Measurements from ENCODE around the gene RNF212. TPM values are rescaled to one million over a fixed set of nuclear protein-coding genes. Genes with fewer than 3 reads are reported as not detected.

Gene RNF212
- total and polyA plus RNA-seq, 2 experiments from 2014 or later = 17.0 to 20.6 TPM

DNA sequence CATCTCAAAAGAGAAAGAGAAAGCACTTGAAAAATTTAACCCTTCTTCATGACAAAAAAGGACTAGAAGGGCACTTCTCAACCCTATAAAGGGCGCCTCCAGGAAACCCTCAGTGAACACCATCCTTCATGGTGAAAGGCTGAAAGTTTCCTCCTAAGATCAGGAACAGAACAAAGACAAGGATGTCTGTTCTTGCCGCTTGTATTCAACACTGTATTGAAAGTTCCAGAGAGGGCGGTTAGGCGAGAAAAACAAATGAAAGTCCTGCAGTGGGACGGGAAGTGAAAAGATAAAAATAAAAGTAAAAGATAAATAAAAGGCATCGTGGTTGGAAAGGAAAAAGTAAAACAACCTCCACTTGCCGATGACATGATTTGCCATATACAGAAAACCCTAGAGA lies 50.9 kb downstream of the RNF212 start (continued):
- TF ChIP-seq, protein P1, sequence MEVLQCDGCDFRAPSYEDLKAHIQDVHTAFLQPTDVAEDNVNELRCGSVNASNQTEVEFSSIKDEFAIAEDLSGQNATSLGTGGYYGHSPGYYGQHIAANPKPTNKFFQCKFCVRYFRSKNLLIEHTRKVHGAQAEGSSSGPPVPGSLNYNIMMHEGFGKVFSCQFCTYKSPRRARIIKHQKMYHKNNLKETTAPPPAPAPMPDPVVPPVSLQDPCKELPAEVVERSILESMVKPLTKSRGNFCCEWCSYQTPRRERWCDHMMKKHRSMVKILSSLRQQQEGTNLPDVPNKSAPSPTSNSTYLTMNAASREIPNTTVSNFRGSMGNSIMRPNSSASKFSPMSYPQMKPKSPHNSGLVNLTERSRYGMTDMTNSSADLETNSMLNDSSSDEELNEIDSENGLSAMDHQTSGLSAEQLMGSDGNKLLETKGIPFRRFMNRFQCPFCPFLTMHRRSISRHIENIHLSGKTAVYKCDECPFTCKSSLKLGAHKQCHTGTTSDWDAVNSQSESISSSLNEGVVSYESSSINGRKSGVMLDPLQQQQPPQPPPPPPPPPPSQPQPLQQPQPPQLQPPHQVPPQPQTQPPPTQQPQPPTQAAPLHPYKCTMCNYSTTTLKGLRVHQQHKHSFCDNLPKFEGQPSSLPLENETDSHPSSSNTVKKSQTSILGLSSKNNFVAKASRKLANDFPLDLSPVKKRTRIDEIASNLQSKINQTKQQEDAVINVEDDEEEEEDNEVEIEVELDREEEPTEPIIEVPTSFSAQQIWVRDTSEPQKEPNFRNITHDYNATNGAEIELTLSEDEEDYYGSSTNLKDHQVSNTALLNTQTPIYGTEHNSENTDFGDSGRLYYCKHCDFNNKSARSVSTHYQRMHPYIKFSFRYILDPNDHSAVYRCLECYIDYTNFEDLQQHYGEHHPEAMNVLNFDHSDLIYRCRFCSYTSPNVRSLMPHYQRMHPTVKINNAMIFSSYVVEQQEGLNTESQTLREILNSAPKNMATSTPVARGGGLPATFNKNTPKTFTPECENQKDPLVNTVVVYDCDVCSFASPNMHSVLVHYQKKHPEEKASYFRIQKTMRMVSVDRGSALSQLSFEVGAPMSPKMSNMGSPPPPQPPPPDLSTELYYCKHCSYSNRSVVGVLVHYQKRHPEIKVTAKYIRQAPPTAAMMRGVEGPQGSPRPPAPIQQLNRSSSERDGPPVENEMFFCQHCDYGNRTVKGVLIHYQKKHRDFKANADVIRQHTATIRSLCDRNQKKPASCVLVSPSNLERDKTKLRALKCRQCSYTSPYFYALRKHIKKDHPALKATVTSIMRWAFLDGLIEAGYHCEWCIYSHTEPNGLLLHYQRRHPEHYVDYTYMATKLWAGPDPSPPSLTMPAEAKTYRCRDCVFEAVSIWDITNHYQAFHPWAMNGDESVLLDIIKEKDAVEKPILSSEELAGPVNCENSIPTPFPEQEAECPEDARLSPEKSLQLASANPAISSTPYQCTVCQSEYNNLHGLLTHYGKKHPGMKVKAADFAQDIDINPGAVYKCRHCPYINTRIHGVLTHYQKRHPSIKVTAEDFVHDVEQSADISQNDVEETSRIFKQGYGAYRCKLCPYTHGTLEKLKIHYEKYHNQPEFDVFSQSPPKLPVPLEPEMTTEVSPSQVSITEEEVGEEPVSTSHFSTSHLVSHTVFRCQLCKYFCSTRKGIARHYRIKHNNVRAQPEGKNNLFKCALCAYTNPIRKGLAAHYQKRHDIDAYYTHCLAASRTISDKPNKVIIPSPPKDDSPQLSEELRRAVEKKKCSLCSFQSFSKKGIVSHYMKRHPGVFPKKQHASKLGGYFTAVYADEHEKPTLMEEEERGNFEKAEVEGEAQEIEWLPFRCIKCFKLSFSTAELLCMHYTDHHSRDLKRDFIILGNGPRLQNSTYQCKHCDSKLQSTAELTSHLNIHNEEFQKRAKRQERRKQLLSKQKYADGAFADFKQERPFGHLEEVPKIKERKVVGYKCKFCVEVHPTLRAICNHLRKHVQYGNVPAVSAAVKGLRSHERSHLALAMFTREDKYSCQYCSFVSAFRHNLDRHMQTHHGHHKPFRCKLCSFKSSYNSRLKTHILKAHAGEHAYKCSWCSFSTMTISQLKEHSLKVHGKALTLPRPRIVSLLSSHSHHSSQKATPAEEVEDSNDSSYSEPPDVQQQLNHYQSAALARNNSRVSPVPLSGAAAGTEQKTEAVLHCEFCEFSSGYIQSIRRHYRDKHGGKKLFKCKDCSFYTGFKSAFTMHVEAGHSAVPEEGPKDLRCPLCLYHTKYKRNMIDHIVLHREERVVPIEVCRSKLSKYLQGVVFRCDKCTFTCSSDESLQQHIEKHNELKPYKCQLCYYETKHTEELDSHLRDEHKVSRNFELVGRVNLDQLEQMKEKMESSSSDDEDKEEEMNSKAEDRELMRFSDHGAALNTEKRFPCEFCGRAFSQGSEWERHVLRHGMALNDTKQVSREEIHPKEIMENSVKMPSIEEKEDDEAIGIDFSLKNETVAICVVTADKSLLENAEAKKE (CRISPR knock-in tag; IDR thresholded peaks at IDR 0.05) = no peak
- TF ChIP-seq CREB1 (CRISPR knock-in tag; IDR thresholded peaks at IDR 0.05; ENCODE audit: low read depth) (no peak), ZNF331 (CRISPR knock-in tag; IDR thresholded peaks at IDR 0.05; ENCODE audit: low read depth) (no peak), POLR2AphosphoS5 (IDR thresholded peaks at IDR 0.05; ENCODE audit: low read depth) (no peak)

DNA sequence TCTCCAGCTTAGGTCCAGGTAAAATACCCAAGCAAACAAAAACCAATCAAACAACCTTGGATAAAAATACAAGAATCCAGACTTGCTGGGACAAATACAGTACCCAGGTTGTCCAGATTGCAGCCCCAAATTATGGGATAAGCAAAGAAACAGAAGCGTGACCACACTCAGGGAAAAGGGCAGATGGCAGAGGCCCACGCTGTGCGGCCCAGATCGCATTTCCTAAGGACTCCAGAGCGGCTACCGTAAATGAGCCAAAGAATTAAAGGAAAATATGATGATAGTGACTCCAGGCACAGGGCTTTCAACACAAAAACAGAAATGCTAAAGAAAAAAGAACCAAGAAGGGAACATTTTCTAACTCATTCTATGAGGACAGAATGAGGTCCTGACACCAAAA lies 51.6 kb downstream of the RNF212 start:
- Mint-ChIP-seq H3K9me3 (no peaks in the 10 kb centered on the region), H3K4me3 (no peak overlapping the region), H3K27me3 (ENCODE audit: insufficient read depth, low read depth, poor library complexity) (peaks cover 8% of the 10 kb centered on the region), H3K36me3 (ENCODE audit: low read depth) (no peaks in the 10 kb centered on the region), H3K27ac (no peak overlapping the region), H3K4me1 (no peaks in the 10 kb centered on the region)
- no peaks in the 10 kb centered on the region for H3K79me2 ChIP-seq (replicated peaks; ENCODE audit: insufficient read depth)
- no peak overlapping the region for H3K27ac ChIP-seq (ENCODE audit: low read depth)
- no peaks in the 10 kb centered on the region for H3K27me3 ChIP-seq (ENCODE audit: insufficient read depth)
- ATAC-seq (no peak), DNase-seq (ENCODE audit: low spot score) (no peak)
- no peaks in the 10 kb centered on the region for H3K9me2 ChIP-seq (ENCODE audit: insufficient read depth)
- no peaks in the 10 kb centered on the region for H3K36me3 ChIP-seq (ENCODE audit: insufficient read depth)
- H2AFZ ChIP-seq = no peak overlapping the region
- H3K4me3 ChIP-seq = no peak overlapping the region
- H3F3A ChIP-seq (replicated peaks; ENCODE audit: low read depth) = no peaks in the 10 kb centered on the region
- no peaks in the 10 kb centered on the region for H4K20me1 ChIP-seq (replicated peaks; ENCODE audit: insufficient read depth)
- H3K4me2 ChIP-seq = no peak overlapping the region
- no peaks in the 10 kb centered on the region for H3K4me1 ChIP-seq (ENCODE audit: insufficient read depth)
- TF ChIP-seq, protein P2, sequence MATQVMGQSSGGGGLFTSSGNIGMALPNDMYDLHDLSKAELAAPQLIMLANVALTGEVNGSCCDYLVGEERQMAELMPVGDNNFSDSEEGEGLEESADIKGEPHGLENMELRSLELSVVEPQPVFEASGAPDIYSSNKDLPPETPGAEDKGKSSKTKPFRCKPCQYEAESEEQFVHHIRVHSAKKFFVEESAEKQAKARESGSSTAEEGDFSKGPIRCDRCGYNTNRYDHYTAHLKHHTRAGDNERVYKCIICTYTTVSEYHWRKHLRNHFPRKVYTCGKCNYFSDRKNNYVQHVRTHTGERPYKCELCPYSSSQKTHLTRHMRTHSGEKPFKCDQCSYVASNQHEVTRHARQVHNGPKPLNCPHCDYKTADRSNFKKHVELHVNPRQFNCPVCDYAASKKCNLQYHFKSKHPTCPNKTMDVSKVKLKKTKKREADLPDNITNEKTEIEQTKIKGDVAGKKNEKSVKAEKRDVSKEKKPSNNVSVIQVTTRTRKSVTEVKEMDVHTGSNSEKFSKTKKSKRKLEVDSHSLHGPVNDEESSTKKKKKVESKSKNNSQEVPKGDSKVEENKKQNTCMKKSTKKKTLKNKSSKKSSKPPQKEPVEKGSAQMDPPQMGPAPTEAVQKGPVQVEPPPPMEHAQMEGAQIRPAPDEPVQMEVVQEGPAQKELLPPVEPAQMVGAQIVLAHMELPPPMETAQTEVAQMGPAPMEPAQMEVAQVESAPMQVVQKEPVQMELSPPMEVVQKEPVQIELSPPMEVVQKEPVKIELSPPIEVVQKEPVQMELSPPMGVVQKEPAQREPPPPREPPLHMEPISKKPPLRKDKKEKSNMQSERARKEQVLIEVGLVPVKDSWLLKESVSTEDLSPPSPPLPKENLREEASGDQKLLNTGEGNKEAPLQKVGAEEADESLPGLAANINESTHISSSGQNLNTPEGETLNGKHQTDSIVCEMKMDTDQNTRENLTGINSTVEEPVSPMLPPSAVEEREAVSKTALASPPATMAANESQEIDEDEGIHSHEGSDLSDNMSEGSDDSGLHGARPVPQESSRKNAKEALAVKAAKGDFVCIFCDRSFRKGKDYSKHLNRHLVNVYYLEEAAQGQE (IDR thresholded peaks at IDR 0.05; ENCODE audit: unreplicated experiment) = no peak
- TF ChIP-seq, protein P3, sequence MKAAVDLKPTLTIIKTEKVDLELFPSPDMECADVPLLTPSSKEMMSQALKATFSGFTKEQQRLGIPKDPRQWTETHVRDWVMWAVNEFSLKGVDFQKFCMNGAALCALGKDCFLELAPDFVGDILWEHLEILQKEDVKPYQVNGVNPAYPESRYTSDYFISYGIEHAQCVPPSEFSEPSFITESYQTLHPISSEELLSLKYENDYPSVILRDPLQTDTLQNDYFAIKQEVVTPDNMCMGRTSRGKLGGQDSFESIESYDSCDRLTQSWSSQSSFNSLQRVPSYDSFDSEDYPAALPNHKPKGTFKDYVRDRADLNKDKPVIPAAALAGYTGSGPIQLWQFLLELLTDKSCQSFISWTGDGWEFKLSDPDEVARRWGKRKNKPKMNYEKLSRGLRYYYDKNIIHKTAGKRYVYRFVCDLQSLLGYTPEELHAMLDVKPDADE (IDR thresholded peaks at IDR 0.05) = no peak
- no peak for TF ChIP-seq ZNF331 (CRISPR knock-in tag; IDR thresholded peaks at IDR 0.05; ENCODE audit: low read depth)
- no peak for TF ChIP-seq STAT1 (IDR thresholded peaks at IDR 0.05; ENCODE audit: unreplicated experiment)
- TF ChIP-seq CREB1 (CRISPR knock-in tag; IDR thresholded peaks at IDR 0.05; ENCODE audit: low read depth) = no peak
- TF ChIP-seq ZNF114 (CRISPR knock-in tag; IDR thresholded peaks at IDR 0.05) = no peak
- TF ChIP-seq, protein P4, sequence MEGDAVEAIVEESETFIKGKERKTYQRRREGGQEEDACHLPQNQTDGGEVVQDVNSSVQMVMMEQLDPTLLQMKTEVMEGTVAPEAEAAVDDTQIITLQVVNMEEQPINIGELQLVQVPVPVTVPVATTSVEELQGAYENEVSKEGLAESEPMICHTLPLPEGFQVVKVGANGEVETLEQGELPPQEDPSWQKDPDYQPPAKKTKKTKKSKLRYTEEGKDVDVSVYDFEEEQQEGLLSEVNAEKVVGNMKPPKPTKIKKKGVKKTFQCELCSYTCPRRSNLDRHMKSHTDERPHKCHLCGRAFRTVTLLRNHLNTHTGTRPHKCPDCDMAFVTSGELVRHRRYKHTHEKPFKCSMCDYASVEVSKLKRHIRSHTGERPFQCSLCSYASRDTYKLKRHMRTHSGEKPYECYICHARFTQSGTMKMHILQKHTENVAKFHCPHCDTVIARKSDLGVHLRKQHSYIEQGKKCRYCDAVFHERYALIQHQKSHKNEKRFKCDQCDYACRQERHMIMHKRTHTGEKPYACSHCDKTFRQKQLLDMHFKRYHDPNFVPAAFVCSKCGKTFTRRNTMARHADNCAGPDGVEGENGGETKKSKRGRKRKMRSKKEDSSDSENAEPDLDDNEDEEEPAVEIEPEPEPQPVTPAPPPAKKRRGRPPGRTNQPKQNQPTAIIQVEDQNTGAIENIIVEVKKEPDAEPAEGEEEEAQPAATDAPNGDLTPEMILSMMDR (conservative IDR thresholded peaks at IDR 0.05; ENCODE audit: low read depth in 2 of 2) = no peak
- no peak for TF ChIP-seq EZH2 (IDR thresholded peaks at IDR 0.05; ENCODE audit: low read depth, unreplicated experiment)

Data from GM23338 (cell line).